Sigmoid colon (tissue), 4 donors: ENCODE measurements around the gene IQGAP2.

Experiments
- EP300 ChIP-seq, 4 donors: sonication (generic); formaldehyde crosslinking; IDR thresholded peaks; one replicate each; pipeline ENCODE4 v1.6.1; 2017; ENCODE audit warnings: antibody characterized with exemption in 4 of 4
- POLR2A ChIP-seq, 2 donors: fragments of 450-650 bp; IDR thresholded peaks; one replicate each; pipeline ENCODE4 v1.6.1; 2016; ENCODE audit warnings: antibody characterized with exemption in 2 of 2, mild to moderate bottlenecking in 2 of 2, moderate library complexity in 2 of 2
- POLR2AphosphoS5 ChIP-seq, 4 donors: sonication (generic); formaldehyde crosslinking; IDR thresholded peaks; one replicate each; pipeline ENCODE4 v1.6.1; 2017; ENCODE audit warnings: antibody characterized with exemption in 4 of 4
- TF ChIP-seq, protein P1 (sequence below), 4 experiments: fragments of 450-650 bp in 3 of 4; fragments of 200-600 bp in 1 of 4; IDR thresholded peaks; one replicate each; pipeline ENCODE4 v1.5.1; 2016 to 2019; ENCODE audit warnings: antibody characterized with exemption in 4 of 4, mild to moderate bottlenecking in 3 of 4, moderate library complexity in 2 of 4

DNA sequence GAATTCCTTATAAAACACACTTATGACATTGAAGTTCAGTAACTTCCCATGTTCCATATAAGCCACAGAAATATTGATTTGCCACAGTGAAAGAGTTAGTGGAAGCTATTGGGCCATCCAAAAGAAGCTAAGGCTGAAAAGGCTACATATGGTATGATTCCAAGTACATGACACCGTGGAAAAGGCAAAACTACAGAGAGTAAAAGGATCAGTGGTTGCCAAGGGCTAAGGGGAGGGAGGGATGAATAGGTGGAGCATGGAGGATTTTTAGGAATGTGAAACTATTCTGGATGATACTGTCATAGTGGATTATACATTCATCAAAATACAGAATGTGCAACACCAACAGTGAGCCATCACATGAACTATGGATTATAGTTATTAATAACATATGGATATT, 110.4 kb downstream of the IQGAP2 start:
- TF ChIP-seq POLR2AphosphoS5 (IDR thresholded peaks at IDR 0.05) (no peak), POLR2A (IDR thresholded peaks at IDR 0.05) (no peak), EP300 (IDR thresholded peaks at IDR 0.05) (no peak)
- TF ChIP-seq, protein P1, sequence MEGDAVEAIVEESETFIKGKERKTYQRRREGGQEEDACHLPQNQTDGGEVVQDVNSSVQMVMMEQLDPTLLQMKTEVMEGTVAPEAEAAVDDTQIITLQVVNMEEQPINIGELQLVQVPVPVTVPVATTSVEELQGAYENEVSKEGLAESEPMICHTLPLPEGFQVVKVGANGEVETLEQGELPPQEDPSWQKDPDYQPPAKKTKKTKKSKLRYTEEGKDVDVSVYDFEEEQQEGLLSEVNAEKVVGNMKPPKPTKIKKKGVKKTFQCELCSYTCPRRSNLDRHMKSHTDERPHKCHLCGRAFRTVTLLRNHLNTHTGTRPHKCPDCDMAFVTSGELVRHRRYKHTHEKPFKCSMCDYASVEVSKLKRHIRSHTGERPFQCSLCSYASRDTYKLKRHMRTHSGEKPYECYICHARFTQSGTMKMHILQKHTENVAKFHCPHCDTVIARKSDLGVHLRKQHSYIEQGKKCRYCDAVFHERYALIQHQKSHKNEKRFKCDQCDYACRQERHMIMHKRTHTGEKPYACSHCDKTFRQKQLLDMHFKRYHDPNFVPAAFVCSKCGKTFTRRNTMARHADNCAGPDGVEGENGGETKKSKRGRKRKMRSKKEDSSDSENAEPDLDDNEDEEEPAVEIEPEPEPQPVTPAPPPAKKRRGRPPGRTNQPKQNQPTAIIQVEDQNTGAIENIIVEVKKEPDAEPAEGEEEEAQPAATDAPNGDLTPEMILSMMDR (IDR thresholded peaks at IDR 0.05) = no peak
